GM21423 (cell line): ENCODE results near the gene RARRES2.

Source experiments
- ATAC-seq: cut with Tn5 transposase; IDR thresholded peaks from one replicate; pipeline ENCODE4 v1.9.1; 2021; ENCODE audit warnings: mild to moderate bottlenecking, moderate library complexity; ENCODE audit not compliant: unreplicated experiment

The RARRES2 gene

DNA sequence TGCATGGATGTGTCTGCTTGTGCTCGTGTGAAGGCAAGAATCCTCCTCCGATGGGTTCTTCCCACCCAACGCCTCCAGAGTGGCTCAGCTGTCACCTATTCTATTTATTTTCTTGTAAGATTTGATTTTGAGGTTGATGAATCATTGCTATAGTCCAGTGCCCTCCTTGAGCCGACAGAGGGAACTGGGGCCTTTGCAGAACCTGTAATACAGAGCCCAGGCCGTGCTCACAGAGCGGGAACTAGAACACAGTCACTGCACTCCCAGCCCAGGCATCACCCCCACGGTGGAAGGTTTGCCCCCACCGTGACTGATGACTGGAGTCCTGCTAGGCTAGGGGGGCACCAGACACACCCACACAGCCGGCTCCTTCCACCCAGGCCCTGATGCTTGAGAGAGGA lies 2.0 kb downstream of the RARRES2 start:
- no peak for ATAC-seq

DNA sequence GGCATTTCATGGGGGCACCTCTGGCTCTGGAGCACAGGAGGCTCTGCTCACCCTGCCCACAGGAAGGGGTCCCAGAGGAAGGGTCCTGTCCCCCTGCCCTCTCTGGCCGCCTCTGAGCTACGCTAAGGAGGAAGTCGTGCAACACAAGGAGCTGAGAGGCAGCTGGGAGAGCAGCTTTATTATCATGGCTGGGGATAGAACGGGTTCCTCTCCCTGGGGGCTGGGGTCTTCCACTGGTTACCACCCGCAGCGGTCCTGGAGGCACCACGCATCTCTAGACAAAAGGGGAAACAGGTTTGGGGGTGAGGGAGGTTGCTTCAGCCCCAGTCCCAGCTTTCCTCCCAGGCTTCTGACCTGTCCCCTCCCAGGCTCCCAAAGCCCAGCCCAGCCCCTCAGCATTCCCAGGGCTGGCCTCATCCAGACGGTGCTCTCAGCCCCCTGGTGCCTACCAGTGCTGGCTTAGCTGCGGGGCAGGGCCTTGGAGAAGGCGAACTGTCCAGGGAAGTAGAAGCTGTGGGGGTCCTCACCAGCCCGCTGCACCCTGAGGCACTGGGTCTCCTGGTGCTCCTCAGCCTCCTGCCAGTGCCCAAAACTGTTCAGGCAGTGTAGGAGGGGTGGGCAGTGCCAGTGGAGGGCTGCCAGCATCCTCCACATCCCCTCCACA lies 3.1 kb downstream of the RARRES2 start:
- no peak for ATAC-seq

DNA sequence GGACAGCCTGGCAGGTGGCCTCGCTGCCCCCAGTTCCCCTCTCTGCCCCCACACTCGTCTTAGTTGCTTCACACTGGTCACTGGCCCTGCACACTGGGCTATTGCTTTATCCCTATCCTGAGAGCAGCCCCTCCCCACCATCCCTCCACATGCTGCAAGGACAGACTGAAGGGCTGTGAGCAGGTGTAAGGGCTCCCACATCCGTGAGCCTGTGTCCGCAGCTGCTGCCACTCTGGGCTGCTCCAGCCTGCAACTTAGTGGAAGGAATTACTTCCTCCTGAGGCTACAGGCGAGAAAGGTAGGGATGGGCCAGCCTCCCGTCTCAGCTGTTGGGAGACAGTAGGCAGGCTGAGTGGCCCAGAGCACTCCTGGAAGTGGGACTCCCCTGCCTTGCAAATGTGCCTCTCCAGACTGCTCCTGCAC lies 3.8 kb downstream of the RARRES2 start:
- ATAC-seq = no peak

DNA sequence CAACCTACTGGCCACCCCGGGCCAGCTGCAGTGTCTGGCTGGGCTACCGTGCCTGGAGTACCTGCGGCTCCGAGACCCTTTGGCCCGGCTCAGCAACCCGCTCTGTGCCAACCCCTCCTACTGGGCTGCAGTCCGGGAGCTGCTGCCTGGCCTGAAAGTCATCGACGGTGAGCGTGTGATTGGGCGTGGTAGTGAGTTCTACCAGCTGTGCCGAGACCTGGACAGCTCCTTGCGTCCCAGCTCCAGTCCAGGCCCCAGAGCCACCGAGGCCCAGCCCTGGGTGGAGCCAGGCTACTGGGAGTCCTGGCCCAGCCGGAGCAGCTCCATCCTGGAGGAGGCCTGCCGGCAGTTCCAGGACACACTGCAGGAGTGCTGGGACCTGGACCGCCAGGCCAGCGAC lies 4.2 kb downstream of the RARRES2 start:
- no peak for ATAC-seq

DNA sequence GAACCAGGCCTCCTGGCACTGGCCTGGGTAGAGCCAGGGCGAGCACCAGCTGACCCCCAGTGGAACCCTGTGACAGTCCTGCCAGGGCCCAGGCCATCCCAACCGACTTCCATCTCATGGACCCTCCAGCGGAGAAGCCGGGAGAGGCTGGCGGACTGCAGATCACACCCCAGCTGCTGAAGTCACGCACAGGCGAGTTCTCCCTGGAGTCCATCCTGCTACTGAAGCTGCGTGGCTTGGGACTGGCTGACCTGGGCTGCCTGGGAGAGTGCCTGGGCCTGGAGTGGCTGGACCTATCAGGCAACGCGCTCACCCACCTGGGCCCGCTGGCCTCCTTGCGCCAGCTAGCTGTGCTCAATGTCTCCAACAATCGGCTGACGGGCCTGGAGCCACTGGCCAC lies 4.7 kb downstream of the RARRES2 start:
- no peak for ATAC-seq

DNA sequence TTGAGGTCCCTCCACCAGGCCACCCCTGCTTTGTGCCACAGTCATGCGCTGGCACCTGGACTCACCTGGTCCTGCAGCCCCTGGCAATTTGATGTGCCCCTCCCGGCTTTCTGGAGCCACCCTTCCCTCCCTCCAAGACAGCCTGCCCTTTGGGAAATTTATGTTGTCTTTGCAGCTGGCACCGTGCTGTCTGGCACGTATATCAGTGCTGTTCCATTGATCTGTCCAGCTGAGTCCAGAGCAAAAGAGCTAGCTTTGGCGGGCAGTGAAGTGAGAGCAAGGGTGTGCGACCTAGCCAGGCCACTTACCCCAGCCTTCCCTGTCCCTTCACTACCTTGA lies 5.7 kb downstream of the RARRES2 start:
- no peak for ATAC-seq

DNA sequence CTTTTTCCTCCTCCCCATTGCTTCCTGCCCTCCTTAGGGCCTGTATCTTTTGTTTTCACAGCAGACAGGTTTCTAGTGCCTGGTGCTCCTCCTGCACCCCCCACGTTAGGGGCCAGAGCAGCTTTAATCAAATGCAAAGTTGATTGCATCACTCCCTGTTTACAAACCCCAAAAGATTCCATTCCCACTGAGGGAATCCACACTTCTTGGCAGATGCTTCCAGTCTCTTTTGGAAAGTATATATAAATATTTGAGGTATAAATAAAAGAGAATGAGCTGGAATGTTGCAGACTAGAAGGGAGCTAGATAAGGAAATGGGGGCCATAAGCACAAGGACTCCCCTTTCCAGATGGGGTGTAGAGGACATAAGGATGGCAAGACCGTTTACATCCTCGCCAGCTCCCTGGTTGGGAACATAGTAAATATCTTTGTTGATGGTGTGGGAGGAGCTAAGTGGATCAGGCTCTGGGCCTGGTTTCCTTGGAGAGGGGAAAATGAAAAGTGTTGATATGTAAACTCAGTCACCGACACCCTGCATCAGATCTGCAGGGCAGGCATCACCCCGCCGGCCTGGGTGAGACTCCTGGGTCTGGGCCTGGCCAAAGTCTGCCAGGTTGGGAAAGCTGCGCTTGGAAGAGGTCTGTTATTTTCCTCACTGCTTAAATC lies 6.2 kb downstream of the RARRES2 start:
- no peak for ATAC-seq

DNA sequence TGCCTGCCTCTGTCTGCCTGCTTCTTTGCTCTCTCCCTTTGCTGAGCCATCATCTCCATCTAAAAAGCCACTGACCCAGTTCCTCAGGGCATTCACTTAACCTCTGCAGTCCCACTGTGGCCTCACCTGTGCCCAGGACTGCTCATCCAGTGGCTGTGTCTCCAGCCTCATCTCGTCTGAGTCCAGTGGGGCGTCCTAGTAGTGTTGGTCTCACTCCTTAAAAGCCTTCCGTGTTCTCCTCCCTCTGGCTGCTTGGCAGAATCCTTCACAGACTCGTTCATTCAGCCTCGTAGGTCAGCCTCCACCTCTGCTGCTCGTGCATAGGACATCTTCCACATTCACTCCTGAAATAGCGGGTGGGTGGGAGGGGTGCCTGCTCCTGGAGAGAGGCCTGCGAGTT lies 7.3 kb downstream of the RARRES2 start:
- ATAC-seq = no peak

DNA sequence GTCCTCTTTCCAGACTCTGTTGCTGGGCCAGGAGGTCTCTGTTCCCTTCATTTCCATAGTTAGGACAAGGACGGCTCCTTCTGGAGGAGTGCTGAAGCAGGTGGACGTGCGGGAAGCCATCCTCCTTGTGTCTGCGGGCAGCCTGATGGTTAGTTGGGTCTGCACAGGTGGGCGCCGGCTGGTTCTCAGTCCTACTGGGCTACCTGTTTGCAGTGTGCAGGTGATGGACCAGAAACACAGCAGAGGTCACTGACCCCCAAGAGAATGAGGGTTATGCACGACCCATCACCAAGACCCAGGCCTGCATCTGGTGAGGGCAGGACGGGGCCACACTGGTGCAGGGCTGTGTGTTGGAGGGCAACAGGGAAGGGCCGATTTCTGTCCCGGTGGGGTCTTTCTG lies 7.8 kb downstream of the RARRES2 start:
- ATAC-seq = no peak

DNA sequence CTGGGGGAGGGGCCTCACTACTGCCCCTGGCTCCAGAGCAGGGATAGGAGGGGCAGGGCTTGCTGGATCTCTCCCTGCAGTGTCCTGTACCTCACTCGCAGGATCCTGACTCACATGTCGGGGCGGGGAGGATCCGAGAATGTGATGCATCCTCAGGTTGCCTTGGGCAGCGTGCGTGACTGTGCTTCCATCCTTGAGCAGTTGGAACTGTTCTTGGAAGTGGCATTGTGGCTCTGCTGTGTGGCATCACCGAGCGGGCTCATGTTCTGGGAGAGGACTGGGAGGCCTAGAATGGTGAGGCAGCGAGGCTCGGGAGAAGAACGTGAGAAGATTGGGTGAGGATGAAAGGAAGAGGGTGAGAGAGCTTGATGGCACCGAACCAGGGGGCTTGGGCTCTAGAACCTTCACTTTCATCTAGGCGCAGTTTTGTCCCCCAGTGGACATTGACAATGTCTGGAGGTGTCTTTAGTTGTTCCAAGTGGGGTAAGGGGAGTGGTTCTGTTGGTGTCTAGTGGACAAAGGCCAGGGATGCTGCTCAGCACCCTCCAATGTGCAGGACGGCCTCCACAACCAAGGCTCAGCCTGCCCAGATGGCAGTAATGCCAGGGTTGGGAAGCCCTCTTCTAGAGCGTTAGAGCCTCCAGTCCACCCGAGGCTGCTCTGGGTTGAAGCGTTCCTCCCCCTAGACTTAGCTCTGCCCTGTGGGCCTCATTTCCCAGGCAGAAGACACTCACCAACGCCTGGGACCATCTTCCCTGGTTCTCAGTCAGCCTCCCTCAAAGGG lies 8.4 kb downstream of the RARRES2 start:
- ATAC-seq = no peak

DNA sequence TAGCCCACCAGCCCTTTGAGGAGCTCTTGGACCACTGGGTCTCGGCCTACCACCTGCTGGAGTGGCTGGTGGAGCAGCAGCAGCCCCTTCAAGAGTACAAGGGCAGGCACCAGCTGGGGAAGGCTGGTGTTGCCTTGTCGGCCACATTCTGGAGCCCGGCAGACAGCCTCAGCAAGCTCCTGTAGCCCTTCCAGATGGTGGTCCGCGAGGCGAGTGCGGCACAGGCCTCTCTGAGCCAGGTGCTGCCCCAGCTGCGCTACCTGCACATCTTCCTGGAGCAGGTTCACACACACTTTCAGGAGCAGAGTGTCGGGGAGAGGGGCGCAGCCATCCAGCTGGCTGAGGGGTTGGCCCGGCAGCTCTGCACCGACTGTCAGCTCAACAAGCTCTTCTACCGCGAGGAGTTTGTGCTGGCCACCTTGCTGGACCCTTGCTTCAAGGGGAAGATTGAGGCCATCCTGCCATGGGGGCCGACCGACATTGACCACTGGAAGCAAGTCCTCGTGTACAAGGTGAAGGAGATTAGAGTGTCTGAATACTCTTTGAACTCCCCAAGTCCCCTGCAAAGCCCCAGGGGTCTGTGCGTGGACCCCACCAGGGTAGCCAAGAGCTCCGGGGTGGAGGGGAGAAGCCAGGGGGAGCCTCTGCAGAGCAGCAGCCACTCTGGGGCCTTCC lies 11.1 kb downstream of the RARRES2 start:
- ATAC-seq = no peak

DNA sequence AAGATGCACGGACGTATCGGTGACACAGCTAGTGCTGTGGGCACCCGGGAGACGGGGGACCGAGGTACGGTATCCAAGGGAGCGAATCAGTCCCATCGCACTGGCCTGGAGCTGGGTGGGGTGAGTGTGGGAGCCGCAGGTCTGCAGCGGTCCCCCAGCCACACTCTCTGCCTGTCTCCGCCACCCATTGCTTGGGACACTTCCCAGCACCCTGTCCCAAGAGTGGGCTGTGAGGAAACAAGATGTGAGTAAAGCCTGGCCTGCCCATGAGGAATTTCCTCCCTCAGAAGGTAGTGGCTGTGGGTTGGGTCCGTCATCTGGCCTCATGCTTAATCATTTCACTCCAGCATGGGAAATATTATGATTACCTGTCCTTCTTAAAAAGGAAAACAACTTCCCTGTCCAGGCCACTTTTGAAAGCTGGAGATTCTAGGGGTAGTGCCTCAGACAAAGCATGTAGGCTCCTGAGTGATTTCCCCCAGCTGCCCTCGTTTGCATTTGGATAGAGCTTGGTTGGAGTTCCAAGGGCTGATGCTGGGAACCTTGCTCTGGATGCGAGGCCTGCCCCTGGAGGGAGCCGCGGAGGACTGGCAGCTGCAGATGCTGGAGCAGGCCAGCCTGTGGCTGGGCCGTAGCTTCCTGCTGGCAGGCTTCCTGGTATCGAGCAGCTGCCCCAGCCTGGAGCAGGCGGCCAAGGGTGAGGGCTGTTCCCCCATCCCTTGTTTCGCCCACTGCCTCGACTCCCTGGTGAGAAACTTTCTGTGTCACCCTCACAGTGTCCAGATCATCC lies 11.9 kb downstream of the RARRES2 start:
- ATAC-seq = no peak

DNA sequence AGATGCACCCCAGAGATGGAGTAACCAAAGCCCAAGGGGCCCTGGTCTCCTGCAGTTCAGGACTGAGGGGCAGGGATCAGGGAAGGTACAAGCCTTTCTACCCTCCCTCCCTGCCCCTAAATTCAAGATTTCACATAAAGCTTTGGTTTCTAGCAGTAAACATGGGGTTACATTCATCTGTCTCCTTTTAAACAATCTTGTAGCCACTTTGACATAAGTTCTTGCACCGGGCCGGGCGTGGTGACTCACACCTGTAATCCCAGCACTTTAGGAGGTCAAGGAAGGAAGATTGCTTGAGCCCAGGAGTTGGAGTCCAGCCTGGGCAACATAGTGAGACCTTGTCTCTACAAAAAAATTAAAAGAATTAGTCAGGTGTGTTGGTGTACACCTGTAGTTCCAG lies 14.1 kb downstream of the RARRES2 start:
- ATAC-seq = no peak

DNA sequence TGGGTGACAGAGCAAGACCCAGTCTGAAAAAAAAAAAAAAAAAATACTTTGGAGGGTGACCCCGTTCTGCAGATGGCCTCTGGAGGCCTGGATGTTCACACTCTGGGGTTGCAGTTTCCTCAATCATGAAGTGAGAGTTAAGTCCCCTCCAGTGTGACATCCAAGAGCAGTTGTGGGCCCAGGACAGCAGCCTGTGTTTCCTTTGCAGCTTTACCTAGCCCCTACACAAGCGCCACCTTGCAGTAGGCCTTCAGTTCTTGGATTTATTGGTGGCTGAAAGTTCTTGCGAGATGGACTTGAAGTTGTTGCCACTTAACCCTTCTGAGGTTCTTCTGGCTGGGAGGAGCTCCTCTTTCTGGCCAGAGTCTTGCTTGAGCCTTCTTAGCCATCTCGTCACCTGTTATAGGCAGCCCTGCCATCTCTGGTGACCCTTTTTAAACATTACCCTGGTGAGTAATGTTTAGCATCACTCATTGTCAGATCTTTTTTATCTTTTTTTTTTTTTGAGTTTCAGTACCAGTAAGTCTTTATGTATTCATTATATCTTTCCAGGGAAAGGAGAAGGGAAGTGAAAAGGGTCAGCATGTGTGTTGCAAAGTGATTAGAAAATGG lies 14.7 kb downstream of the RARRES2 start:
- ATAC-seq = no peak

DNA sequence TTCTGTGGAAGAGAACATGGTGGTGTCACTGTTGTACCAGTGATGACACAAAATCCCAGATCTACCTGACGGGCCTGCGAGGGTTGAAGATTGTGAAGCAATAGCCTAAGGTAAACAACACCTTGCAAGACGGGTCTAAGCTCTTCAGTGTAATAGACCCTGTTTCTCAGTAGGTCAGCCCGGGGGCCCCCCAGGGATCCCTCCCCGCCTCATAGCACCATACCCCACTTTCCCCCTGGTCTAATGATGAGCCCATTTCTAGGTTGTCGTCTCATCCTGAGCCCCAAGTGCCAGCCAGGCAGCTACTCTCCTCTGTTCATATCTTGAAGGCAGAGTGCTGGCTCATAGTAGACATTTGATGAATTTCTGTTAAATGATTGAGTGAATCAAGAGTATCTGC lies 15.5 kb downstream of the RARRES2 start:
- no peak for ATAC-seq

DNA sequence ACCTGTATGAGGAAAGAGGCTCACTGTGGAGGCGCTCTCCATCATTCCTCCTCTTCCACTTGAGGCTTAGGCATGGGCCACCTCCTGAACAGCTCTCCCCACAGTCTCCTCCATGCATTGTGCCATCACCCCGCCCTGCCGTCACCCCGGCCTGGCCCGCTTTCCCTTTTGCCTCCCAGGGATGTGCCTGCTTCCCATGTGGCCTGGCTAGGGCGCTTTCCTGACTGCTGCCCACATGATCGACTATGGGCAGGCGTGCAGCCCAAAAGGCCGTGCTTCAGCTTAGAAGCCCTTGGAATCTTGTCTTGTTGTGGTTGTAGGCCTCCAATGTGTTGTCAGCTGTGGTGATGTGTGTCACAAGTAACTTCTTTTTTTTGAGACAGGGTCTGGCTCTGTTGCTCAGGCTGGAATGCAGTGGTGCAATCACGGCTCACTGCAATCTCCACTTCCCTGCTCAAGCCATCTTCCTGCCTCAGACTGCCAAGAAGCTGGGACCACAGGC lies 16.3 kb downstream of the RARRES2 start:
- ATAC-seq = no peak

DNA sequence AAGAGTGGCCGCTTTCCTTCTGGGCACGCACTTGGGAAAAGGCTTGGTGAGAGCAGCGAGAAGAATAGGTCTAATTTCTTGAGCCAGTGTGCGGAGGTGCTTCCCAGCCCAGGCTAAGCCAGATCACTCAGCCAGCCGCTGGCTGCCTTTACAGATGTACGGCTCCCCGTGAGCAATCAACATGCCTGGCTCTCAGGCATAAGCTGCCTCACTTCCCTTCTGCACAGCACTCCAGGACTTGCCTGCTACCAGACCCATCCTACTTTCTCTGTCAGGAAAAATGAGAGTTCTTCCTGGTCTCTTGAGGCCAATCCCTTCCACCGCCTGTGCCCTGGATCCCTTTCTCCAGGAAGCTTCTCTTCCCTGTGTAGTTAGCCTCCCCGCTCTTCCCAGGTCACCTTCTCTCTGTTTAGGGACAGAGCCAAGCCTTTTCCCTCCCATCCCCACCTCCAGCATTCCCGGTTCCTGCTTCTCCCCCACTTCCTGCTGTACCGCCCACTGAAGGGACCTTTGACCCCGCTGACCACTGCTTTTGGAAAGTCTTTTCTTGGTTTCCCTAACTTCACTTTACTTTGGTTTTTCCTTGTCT lies 17.0 kb downstream of the RARRES2 start:
- no peak for ATAC-seq

DNA sequence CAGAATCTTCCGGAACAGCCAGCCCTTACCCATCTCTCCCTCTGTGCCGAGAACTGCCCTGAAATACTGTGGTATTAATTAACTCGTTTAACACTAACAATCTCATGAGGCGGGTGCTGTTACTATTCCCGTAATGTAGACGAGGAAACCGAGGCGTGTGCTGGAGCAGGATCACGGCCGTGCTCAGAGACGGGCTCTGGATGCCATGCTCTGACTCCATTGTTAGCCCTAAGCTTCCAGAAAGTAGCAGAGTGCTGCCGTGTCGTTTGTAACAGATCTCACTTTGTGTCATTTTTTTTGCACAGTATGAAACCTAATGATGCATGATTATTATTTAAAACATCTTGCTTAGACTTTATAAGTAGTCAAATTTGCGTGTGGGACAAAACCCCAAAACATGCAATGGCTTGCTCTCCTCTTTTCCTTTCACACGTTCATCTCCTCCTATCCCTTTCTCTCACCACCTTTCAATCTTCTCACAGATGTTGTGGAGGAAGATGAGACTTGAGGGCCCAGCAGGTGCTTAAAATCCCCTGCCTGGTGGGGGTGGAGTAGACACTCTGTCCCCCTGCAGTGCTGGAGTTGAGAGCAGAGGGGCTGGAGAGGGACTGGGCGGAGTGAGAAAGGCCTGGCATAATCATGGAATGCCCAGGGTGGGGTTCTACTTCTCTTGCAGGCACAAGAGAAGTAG lies 17.6 kb downstream of the RARRES2 start:
- no peak for ATAC-seq
